ENCODE data around the gene MAN1A2. TPM values are rescaled to one million over a fixed set of nuclear protein-coding genes. Genes with fewer than 3 reads are reported as not detected.

Gene MAN1A2
- total RNA-seq, 1 experiment from 2014 or later: 38.1 TPM

- intact Hi-C loops (cut with micrococcal nuclease): no loop called here
- CTCF ChIA-PET: no interaction called here
- Histone ChIP-seq H3K9me3 (ENCODE audit: control insufficient read depth in 1 of 2, insufficient read depth in 1 of 2, low read depth in 1 of 2, low read length in 2 of 2) (no peaks in the 10 kb centered on the region), H3K27ac (ENCODE audit: low read depth, low read length) (no peak overlapping the region), H3K4me1 (ENCODE audit: control insufficient read depth in 1 of 2, insufficient read depth in 2 of 2, low read length in 2 of 2) (no peaks in the 10 kb centered on the region; a peak in 1 of 4 replicates), H3K9me2 (ENCODE audit: insufficient read depth) (no peaks in the 10 kb centered on the region), H3K4me3 (replicated peaks in 1 of 2; ENCODE audit: low read depth in 1 of 2, low read length in 2 of 2) (no peak overlapping the region), H2AFZ (ENCODE audit: low read depth, low read length, poor library complexity, severe bottlenecking) (no peak overlapping the region), H3K4me2 (ENCODE audit: low read length) (no peak overlapping the region), H3K79me2 (ENCODE audit: insufficient read depth, low read length) (no peaks in the 10 kb centered on the region), H3K27me3 (ENCODE audit: insufficient read depth, low read length) (no peaks in the 10 kb centered on the region), H4K20me1 (ENCODE audit: insufficient read depth) (no peaks in the 10 kb centered on the region), H3K36me3 (ENCODE audit: control insufficient read depth in 1 of 2, insufficient read depth in 2 of 2, low read length in 2 of 2) (no peaks in the 10 kb centered on the region), H3K9ac (ENCODE audit: low read length) (no peak overlapping the region)
- BruUV-seq (replicated peaks): no TSS peak
- POLR2A ChIA-PET: no interaction called here
- ATAC-seq (no peak), DNase-seq (ENCODE audit: low read depth, low spot score) (no peak)
- RAD21 ChIA-PET (ENCODE audit: low non-redundant PET in 1 of 2, low total read pairs in 2 of 2, uncharacterized antibody in 2 of 2, unreplicated experiment in 2 of 2): no interaction called here
- TF ChIP-seq YY1 (IDR thresholded peaks at IDR 0.05; ENCODE audit: extremely low read depth, insufficient replicate concordance, low read depth, low read length) (no peak), SRF (IDR thresholded peaks at IDR 0.05; ENCODE audit: low read depth) (no peak), ATF3 (IDR thresholded peaks at IDR 0.05) (no peak), ZBTB33 (IDR thresholded peaks at IDR 0.05; ENCODE audit: extremely low read depth, insufficient replicate concordance, low read length) (no peak), TCF7L2 (IDR thresholded peaks at IDR 0.05; ENCODE audit: borderline replicate concordance, extremely low read depth, insufficient read depth, insufficient read length) (no peak), FOSL1 (IDR thresholded peaks at IDR 0.05; ENCODE audit: low read depth) (no peak), CBX3 (IDR thresholded peaks at IDR 0.05; ENCODE audit: low read depth) (no peak), ZFX (IDR thresholded peaks at IDR 0.05) (no peak), EZH2phosphoT487 (IDR thresholded peaks at IDR 0.05; ENCODE audit: borderline replicate concordance) (no peak), CTCF (IDR thresholded peaks at IDR 0.05 in 2 of 3, conservative IDR thresholded peaks at IDR 0.05 in 1 of 3; ENCODE audit: borderline replicate concordance in 1 of 3, insufficient read depth in 1 of 3, low read depth in 2 of 3, low read length in 2 of 3) (no peak), POLR2A (IDR thresholded peaks at IDR 0.05; ENCODE audit: borderline replicate concordance, extremely low read depth, insufficient read depth, insufficient read length) (no peak), CEBPB (IDR thresholded peaks at IDR 0.05; ENCODE audit: low read depth) (no peak), EZH2 (IDR thresholded peaks at IDR 0.05) (no peak)
Measured at GRCh38 chr1:117541003-117541402, 173.8 kb downstream of the MAN1A2 start.

Data from HCT116 (cell line).